Measurements from ENCODE around the gene CAPN15. TPM values are rescaled to one million over a fixed set of nuclear protein-coding genes. Genes with fewer than 3 reads are reported as not detected.

CAPN15 gene
- total and polyA plus RNA-seq, 9 of the 15 experiments (the other 6 are each of a cell fraction or from before 2014, with no cell fraction given), result 0.62 to 111 (median 14.2) TPM

DNA sequence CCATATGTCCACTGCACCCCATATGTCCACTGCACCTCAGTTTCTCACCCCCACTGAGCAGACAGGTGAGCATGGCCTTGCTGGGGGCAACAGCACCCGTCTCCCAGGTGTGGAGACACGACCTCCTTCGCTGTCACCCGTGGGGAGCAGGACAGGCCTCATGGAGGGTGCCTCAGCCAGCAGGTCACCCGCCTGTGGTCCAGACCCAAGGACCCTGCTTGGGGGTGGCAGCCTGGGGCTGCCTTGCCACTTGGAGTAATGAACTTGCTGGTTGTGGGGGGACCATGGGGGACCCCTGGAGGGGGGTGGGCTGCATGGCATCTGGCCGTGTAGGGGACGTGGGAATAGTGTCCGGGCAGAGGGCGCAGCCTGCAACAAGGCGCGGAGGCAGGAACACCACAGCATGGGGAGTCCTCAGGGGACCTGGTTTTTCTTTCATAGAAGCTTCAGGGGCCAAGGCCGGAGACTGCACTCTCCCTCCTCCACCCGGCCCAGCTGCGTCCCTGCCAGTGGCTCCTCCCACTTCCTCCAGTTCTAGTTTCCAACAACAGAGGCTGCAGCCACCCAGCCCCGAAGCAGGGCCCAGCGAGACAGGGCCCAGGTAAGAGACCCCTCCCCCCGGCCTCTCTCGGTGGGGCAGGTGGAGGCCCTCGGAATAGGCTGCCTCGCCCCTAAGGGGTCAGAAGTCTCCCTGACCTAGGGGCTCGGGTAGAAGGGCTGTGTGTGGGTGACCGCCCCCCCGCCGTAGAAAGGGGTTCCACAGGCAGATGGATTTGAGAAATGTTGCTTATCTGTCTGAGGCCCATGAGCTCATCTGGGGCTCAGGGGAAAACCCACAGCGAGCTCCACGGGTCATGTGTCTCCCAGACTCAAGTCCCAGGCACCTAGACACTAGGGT is 39.2 kb downstream of the CAPN15 start, which contains the start of gene NHLRC4:
Gene NHLRC4, plus strand, starts transcription at position 531 of the 898 bp plus-strand sequence. CDS start 1,043 bp downstream, outside the sequence.
- CTCF ChIA-PET (ENCODE audit: low intra/inter-chr PET ratio), result no interaction called here
- H3K27ac ChIP-seq (ENCODE audit: extremely low read depth, low read depth, low read length), result peak within 1 kb of the TSS; percentile 81
- peaks cover 41% of the 10 kb centered on the region for H3K79me2 ChIP-seq (ENCODE audit: control insufficient read depth, insufficient read depth, low read length)
- 11% methylated on average over 24 of the region's 26 CpGs for WGBS (ENCODE audit: insufficient coverage, low coverage, missing lambda C conversion rate)
- FAIRE-seq (peak; percentile 94), ATAC-seq (peak; percentile 85), DNase-seq (ENCODE audit: extremely low read depth in 1 of 4, low spot score in 3 of 4) (peak; percentile 74 to 93 (median 82))
- peak within 1 kb of the TSS; percentile 66 to 88 for H3K9ac ChIP-seq (ENCODE audit: insufficient read depth in 1 of 2, low read depth in 2 of 2, low read length in 2 of 2)
- BruUV-seq (replicated peaks), result no TSS peak
- peaks cover 40 to 90% of the 10 kb centered on the region in 2 experiments for H3K4me1 ChIP-seq (replicated peaks in 1 of 2; ENCODE audit: control insufficient read depth in 2 of 2, insufficient read depth in 2 of 2, low read length in 2 of 2)
- H3K36me3 ChIP-seq (ENCODE audit: control insufficient read depth, insufficient read depth, low read length), result no peaks in the 10 kb centered on the region
- H3K9me1 ChIP-seq (ENCODE audit: control insufficient read depth, insufficient read depth, low read length), result no peaks in the 10 kb centered on the region
- H4K20me1 ChIP-seq (replicated peaks; ENCODE audit: control insufficient read depth, insufficient read depth, low read length), result no peaks in the 10 kb centered on the region
- peaks cover 0 to 8% of the 10 kb centered on the region in 2 experiments; a peak in 3 of 5 replicates for H3K27me3 ChIP-seq (ENCODE audit: control insufficient read depth in 2 of 2, insufficient read depth in 2 of 2, low read length in 2 of 2)
- peak within 1 kb of the TSS; percentile 81 for H2AFZ ChIP-seq (ENCODE audit: low read depth, low read length)
- intact Hi-C loops (cut with micrococcal nuclease), result loop anchor here (5.0 kb wide), 1 partner anchor 39 kb away; the partner anchor contains the start of gene CAPN15
- in situ Hi-C loops (cut with MboI), result no loop called here
- POLR2A ChIA-PET, result interaction anchor here (0.5 to 1.3 kb wide), 14 partner anchors 9 to 909 kb away, joined by 3 to 7 read pairs (median 3); partner anchors contain the start of gene METTL26
- H3K4me2 ChIP-seq (ENCODE audit: insufficient read depth, low read length), result peak within 1 kb of the TSS; percentile 78
- peak within 1 kb of the TSS; percentile 33 for H3K4me3 ChIP-seq
- no peaks in the 10 kb centered on the region for H3K9me3 ChIP-seq (replicated peaks; ENCODE audit: control insufficient read depth, insufficient read depth, low read depth, low read length)
- TF ChIP-seq, protein P1, sequence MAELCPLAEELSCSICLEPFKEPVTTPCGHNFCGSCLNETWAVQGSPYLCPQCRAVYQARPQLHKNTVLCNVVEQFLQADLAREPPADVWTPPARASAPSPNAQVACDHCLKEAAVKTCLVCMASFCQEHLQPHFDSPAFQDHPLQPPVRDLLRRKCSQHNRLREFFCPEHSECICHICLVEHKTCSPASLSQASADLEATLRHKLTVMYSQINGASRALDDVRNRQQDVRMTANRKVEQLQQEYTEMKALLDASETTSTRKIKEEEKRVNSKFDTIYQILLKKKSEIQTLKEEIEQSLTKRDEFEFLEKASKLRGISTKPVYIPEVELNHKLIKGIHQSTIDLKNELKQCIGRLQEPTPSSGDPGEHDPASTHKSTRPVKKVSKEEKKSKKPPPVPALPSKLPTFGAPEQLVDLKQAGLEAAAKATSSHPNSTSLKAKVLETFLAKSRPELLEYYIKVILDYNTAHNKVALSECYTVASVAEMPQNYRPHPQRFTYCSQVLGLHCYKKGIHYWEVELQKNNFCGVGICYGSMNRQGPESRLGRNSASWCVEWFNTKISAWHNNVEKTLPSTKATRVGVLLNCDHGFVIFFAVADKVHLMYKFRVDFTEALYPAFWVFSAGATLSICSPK (IDR thresholded peaks at IDR 0.05; ENCODE audit: borderline replicate concordance), result no peak
- TF ChIP-seq, protein P2, sequence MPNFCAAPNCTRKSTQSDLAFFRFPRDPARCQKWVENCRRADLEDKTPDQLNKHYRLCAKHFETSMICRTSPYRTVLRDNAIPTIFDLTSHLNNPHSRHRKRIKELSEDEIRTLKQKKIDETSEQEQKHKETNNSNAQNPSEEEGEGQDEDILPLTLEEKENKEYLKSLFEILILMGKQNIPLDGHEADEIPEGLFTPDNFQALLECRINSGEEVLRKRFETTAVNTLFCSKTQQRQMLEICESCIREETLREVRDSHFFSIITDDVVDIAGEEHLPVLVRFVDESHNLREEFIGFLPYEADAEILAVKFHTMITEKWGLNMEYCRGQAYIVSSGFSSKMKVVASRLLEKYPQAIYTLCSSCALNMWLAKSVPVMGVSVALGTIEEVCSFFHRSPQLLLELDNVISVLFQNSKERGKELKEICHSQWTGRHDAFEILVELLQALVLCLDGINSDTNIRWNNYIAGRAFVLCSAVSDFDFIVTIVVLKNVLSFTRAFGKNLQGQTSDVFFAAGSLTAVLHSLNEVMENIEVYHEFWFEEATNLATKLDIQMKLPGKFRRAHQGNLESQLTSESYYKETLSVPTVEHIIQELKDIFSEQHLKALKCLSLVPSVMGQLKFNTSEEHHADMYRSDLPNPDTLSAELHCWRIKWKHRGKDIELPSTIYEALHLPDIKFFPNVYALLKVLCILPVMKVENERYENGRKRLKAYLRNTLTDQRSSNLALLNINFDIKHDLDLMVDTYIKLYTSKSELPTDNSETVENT (CRISPR knock-in tag; IDR thresholded peaks at IDR 0.05), result no peak
- TF ChIP-seq XRCC5 (IDR thresholded peaks at IDR 0.05; ENCODE audit: low read depth, low read length) (peak; percentile 70; the same call in 1 of the 2 replicates), ZNF717 (CRISPR knock-in tag; IDR thresholded peaks at IDR 0.05) (no peak), KLF13 (tag; IDR thresholded peaks at IDR 0.05; ENCODE audit: borderline replicate concordance, low read depth) (no peak), ZKSCAN8 (CRISPR knock-in tag; IDR thresholded peaks at IDR 0.05) (no peak), HBP1 (CRISPR knock-in tag; IDR thresholded peaks at IDR 0.05) (no peak)

Data from K562 (cell line).